GM21737 (cell line): ENCODE results near the gene FAM83E.

Source experiments
- ATAC-seq: cut with Tn5 transposase; IDR thresholded peaks from one replicate; pipeline ENCODE4 v1.9.1; 2021; ENCODE audit warnings: mild to moderate bottlenecking, moderate library complexity; ENCODE audit not compliant: unreplicated experiment

Gene FAM83E

DNA sequence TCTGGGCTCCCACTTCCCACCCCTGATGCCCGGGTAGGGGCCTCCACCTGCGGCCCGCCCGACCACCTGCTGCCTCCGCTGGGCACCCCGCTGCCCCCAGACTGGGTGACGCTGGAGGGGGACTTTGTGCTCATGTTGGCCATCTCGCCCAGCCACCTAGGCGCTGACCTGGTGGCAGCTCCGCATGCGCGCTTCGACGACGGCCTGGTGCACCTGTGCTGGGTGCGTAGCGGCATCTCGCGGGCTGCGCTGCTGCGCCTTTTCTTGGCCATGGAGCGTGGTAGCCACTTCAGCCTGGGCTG is 14.4 kb upstream of the FAM83E start:
- no peak for ATAC-seq

DNA sequence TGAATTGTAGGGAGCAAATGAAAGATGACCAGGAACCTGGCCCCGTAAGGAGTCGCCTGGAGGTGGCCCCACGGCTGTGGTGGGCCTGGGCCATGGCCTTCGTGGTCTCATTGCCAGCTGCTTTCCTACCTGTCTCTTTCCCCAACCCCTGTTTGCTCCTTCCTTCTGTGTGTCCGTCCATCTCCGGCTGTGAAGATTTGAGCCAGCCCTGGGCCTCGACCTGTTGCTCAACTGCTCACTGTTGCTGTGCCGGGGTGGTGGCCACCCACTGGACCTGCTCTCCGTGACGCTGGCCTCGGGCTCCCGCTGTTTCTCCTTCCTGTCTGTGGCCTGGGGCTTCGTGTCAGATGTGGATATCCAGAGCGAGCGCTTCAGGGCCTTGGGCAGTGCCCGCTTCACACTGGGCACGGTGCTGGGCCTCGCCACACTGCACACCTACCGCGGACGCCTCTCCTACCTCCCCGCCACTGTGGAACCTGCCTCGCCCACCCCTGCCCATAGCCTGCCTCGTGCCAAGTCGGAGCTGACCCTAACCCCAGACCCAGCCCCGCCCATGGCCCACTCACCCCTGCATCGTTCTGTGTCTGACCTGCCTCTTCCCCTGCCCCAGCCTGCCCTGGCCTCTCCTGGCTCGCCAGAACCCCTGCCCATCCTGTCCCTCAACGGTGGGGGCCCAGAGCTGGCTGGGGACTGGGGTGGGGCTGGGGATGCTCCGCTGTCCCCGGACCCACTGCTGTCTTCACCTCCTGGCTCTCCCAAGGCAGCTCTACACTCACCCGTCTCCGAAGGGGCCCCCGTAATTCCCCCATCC is 13.8 kb upstream of the FAM83E start:
- ATAC-seq: no peak

DNA sequence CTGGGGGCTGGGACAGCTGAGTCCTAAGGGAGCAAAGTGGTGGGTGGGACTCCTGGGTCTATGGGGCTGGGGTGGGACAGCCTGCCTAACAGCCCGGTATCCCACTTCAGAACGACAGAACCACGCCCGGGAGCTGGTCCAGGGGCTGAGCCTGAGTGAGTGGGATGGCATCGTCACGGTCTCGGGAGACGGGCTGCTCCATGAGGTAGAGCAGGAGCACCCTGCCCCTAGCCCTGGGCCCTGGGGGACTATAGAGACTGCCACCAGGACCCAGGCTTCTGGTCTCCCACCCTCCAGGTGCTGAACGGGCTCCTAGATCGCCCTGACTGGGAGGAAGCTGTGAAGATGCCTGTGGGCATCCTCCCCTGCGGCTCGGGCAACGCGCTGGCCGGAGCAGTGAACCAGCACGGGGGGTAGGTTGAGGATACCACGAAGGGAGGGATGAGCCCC is 13.0 kb upstream of the FAM83E start:
- no peak for ATAC-seq

DNA sequence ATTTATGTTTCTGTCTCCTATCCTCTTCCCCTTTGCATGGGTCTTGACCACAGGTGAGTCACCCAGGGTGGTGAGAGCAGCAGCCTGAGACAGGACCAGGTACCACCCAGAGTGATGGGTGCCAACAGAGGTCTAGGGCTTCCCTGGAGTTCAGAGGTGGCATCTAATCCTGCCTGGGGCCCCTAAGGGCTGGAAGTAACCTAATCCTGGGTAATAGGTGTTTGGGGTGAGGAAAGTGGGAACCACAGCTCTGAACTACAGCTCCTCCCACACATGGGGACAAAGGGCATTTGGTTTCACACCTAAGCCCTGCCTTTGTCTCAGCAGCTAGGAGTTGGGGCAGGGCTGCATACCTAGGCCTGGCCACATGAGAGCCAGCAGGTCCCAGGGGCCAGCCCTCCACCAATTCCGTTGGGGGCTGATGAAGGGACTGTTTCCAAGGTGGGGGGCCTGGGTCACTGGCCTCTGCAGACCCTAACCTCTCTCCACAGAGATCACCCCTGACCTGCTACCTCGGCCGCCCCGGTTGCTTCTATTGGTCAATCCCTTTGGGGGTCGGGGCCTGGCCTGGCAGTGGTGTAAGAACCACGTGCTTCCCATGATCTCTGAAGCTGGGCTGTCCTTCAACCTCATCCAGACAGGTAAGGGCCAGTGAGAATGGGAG is 12.5 kb upstream of the FAM83E start:
- ATAC-seq: no peak

DNA sequence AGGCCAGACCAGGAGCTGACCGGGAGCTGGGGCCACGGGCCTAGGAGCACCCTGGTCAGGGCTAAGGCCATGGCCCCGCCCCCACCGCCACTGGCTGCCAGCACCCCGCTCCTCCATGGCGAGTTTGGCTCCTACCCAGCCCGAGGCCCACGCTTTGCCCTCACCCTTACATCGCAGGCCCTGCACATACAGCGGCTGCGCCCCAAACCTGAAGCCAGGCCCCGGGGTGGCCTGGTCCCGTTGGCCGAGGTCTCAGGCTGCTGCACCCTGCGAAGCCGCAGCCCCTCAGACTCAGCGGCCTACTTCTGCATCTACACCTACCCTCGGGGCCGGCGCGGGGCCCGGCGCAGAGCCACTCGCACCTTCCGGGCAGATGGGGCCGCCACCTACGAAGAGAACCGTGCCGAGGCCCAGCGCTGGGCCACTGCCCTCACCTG is 11.0 kb upstream of the FAM83E start:
- ATAC-seq: no peak

DNA sequence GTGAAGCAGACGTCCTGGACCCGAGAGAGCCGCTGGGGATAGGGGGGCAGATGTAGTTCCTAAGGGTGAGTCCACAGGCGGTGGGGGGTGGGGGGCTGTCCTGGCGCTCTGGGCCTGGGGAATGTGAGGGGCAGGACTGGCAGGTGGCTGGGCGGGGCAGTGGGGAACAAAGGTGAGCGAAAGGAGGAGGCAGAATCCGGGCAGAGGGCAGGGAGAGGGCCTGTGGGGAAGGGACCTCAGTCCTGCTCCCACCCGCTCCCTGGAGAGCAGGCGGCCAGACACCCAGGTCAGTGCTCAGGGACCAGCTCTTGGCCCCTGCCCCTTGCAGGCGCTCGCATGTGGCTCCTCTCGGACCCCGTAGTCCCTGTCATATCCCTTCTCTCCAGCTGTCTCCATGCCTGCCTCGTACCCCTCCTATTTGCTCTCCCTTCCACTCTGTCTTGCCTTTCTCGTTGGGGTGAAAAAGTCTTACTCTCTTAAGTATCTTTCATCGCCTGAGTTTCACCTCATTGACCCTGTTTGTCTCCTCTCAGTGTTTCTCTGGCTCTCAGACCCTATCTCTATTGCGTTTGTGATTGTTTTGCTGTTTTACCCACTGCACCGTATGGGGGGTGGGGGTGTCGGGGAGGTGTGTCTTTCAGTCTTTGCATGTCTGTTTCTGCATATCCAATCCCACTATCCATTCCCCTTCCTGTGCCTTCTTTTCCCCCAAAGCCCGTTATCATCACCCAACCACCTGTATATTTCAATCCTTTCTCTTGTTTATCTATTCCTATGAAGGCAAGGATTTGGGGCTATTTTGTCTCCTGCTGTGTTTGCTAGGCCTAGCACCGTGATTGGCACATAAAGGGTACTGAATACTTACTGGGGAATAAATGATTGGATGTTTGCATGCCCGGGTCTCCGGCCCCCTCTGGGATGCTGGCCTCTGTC is 10.2 kb upstream of the FAM83E start:
- ATAC-seq: no peak

DNA sequence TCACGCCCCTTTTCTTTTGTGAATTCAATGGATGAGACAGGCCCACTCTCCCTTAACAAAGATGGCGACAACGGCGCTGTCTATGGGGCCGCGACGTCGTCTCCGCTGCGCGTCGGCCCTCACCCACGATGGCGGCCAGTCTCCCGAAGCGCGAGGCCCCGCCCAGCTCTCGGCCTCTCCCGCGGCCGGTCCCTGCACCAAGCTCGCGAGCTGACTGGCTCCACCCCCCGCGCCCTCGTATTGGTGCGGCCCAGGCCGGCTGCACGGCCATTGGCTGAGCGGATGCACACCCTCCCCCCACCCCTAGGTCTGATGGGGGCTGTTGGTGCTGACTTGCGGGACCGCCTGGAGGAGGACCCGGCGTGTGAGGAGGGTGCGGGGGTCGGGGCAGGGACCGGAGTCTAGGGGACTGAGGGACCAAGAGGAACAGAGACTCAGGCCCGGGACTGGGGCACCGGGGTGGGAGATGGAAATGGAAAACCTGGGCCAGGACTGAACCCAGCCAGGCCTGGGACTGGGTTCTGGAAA is 9.3 kb upstream of the FAM83E start:
- peak; percentile 61 for ATAC-seq

DNA sequence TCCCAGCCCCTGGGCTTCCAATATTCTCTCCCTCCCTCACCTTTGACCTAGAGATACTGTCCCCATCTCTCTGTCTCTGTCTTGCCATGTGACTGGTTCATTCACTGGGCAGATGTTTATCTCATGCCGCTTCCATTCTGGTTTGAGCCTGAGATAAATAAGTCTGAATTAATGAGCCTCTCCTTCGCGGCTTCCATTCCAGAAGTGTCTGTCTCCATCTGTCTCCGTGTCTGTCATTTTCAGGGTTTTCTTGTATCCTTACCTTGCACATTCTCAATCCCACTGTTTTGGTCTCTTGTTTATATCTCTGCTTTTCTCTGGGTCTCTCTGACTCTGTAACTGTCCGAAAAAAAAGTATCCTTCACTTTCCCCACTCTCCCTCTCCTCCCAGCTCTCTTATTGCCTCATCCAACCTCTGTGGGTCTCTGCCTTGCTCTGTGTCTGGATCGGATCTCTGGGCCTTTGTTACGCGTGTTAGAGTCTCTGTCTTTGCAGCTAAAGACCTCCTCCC is 8.7 kb upstream of the FAM83E start:
- ATAC-seq: no peak

DNA sequence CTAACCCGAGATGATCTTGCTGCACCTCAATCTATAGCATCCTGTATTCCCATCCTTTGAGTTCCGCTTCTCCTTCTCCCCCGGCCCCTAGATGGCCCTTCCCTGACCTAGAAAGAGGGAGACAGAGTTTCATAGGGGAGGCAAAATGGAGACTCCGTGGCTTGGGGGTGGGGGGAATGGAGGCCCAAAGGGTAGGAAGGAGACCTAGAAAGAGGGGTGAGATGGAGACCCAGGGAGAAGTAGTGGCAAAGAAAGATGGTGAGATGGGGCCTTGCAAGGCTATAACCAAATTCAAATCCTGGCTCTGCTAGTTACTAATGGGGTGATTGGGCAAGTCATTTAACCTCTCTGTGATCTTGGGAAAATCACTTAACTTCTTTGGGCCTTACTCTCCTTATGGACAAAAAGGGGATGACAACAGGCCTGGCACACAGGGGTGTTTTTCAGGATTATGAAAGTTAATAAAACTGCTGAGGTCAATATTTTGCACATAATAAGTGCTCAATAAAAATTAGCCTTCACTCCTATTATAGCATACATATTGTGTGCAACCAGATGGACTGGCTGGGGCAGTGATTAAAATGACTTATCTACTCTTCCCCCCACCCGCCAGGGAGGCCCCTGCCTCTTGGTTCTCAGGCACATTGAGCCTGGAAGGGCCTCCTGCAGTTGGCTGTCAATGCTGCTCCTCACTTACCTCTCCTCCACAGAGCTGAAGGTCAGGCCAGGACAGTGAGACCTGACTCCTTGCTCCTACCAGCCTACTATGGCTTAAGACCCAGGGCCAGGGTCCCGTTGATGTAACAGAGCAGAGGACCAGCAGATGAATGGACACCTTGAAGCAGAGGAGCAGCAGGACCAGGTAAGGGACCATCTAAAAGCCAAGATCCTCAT is 5.1 kb upstream of the FAM83E start:
- ATAC-seq: no peak

DNA sequence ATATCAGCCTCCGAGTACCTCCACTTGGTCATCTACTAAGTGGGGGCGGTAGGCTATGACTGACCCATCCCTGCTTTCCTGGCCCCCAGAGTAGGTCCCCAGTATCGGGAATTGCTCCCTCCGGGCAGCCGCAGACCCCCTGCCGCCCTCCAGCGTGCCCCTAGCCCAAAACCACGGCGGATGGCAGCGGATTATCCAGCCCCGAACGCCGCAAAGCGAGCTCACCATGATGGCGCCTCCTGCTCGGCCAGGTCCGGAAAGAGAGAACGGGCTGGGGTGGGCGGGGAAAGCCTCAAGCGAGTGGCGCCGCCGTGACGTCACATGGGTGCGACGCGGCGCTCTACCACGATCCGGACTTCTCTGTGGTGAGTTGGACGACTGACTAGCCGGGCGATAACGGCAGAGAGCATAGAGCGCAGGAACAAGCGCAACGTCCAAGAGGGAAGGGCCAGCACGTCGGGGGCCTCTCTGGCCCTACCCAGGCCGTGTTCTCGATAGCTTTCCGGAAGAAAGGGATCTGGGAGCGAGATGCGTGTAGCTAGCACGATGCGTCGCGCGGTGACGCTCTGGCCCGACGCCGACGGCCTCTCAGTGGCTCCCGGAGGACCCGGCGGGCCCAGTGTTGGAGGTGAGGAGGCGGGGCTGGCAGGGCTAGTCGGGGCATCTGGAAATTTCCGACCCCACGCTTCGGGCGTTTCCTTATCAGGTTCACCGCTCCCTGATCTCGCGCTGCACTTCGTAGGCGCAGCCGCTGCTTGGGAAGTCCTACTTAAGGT is 4.2 kb upstream of the FAM83E start, which contains the start of the genes RPL18 and SPHK2:
TSS of gene RPL18 (minus strand) at position 263 of the 776 bp plus-strand sequence. CDS start at position 228, 35 bp downstream.
TSS of gene SPHK2 (plus strand) at position 591 of the 776 bp plus-strand sequence. CDS start 1,009 bp downstream, outside the sequence.
- peak; percentile 74 for ATAC-seq

DNA sequence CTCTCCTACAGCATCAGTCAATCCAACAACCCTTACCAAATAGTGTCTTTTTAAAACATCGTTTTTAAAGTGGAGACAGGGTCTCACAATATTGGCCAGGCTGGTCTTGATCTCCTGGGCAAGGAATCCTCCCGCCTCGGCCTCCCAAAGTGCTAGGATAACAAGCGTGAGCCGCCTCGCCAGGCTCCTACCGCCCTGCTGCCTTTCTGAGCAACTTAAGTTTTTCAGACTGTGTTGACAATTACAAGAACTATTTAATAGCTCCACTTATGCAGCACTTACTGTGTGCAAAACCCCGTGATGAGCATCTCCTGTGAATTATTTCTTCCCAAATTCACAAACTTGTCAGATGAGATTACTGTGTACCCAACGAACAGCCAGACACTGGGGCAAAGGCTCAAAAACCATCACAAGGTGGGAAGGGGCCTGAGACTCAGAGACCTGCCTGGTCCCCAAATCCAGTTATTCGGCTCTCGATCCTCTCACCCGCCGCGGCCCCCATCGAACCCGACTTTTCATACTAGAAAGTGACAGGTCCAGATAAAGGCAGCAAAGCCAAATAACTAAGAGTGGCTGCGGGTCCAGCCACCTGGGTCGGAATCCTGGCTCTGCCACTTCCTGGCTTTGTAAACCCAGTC is 3.5 kb upstream of the FAM83E start:
- ATAC-seq: no peak

DNA sequence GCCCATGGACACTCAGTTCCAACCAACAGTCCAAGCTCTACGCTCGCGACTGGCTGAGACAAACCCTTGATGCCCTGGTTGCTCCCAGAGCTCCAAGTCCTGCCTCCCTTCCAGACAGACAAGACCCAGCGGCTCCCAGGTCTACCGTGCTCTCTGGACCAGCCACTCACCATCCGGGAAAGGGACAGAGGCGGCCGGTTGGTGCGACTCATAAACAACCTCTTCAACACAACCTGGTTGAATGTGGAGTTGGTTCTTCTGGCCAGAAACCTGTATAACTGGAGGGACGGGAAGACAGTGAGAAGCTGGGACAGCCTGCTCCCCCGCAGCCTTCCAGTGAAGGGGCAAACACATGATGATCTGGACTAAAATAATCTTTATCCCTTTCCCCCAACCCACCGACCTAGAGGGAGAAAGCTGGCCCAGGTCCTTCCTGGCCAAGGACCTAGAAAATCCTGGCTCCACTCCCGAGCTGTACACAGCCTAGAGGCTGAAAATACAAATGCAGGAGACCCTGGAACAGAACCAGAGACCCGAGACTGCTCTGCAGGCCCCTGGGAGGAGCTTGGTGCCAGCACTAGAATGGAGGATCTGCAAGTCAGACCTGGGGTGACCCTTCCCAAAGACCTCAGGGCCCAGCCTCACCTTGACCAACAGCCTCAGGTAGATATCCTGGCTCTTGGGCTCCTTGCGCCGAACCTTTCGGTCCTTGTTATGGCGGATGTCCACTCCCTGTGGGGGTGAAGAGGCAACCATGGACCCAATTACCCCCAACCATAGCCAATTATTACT is 2.5 kb upstream of the FAM83E start:
- ATAC-seq: no peak

DNA sequence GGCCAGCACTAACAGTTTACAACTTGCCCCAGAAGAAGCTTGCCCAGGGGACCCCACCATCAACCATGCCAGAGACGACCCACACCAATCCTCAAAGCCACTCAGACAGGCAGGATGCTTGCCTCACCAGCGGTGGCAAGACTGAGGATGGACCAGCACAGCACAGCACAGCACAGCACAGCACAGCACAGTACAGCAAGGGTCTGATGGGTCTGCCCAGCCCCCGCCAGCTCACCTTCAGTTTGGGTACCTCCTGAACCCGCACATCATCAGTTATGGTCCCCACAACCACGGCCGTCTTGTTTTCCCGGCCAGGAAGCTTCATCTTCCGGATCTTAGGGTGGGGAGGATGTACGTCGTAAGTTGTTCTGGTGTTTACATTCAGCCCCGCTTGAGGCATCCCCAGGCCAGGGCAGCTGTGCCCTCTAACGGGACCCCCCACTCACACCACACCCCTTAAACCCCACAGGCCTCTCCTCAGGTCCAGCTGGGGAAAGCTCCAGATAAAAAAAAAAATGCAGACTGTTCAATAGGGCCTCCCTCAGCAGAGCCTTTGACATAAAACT is 1.7 kb upstream of the FAM83E start:
- ATAC-seq: no peak

DNA sequence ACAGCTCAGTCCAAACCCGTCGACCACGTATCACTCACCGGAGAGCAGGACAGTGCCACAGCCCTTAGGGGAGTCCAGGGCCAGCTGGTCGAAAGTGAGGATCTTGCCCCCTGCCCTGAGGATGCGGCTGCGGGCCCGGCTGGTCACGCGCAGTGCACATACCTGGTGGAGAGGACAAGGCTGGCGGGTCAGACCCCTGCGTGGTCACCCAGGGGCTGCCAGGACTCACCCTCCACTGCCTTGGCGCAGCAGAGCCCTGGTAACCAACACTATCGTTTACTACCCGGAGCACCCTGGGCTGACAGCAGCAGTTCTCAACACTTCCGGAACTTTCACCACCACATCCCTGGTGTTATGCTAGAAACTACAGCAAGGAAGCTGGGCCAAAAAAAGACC is 1.2 kb upstream of the FAM83E start:
- ATAC-seq: no peak

DNA sequence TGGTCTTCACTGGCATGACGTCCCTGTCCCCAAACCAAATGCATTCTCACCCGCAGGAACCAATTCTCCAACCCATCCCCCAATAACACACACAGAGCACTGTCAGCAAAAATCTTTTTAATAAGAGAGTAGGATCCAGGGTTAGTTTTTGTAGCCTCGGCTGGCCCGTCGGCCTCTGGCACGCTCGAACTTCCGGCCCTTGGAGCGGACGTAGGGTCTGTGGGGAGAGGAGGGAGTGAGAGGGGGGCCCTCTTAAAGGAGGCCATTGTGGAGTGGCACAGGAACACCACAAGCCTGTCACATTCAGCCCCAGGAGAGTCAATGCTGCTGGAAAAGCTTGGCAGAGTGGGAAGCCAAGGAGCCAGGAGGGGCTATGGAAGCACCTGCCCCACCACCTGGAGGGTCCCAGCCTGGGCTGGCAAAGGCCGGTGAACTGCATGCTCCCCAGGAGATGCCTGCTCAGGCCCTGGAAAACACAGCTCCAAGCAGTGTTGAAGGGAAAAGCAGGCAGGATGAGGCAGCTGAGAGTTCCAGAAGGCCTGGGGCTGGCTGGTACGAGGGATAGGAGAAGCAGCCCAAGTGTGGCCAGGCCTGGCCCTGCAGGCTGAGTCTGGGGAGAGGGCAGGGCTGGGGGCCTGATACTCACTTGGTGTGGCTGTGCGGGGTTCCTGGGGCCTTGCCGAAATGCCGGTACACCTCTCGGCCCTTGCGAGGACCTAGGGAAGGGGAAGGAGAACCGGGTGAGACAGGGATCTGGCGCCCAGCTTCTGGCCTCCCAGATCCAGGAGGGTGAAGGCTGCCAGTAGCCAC is 560 bp upstream of the FAM83E start:
- ATAC-seq: no peak

DNA sequence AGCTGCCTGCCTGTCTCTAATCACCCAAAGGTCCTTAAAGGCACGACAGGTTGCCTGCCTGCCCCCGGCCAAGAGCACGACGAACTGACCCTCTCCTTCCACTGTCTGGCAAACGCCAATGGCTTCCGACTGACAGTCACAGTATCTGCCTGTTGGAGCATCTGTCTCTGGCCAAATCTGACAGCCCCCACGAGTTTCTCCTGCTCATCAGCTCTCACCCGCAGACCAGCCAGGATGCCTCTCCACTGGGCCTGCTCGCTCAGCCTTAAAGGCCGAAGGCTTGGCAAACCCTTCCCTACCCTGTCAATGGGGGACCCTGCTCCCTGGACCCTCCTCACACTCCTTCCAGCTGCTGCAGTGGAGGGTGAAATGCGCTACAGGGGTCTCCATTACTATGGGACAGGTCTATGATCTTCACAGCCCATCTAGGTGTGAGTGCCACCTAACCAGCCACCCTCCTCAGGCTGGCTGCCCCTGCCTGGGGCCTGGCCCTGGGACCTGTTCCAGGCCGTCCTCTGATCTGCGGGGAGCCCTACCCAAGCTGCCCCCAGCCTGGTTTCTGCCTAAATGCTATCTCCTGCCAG is 932 bp downstream of the FAM83E start:
- ATAC-seq: no peak
